ENCODE measurements around the gene KPNA1.
A peak's percentile ranks its signal among the peaks of the same experiment; 100 is the strongest.

KPNA1 gene

DNA sequence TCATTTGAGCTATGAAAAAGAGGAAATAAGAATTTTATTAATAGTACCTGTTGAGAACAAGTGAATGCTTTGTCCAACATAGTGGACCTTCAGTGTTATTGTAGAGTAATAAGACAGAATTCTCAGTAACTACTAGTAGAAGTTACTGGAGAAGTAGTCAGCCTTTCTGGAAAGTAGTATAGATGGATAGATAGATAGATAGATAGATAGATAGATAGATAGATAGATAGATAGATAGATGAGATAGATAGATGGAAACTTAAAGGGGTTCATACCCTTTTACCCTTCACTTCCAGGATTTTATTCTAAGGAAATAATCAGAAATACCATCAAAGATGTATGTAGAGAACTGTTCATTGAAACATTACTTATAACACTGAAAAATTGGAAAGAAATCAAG lies 125.5 kb downstream of the KPNA1 start:
- no peak for DNase-seq (ENCODE audit: low read depth in 4 of 4, low spot score in 1 of 4)

GRCh38 chr3:122387709-122388108 lies 127.0 kb downstream of the KPNA1 start:
- DNase-seq (ENCODE audit: low read depth in 4 of 4, low spot score in 1 of 4): no peak

GRCh38 chr3:122383771-122384697 lies 130.7 kb downstream of the KPNA1 start, which contains the start of gene FAM162A:
Gene FAM162A, plus strand, starts transcription at chr3:122384182. Its CDS starts 84 bp downstream, at chr3:122384266.
- DNase-seq (ENCODE audit: low read depth in 4 of 4, low spot score in 1 of 4): peak; percentile 73 to 89 (median 84)

DNA sequence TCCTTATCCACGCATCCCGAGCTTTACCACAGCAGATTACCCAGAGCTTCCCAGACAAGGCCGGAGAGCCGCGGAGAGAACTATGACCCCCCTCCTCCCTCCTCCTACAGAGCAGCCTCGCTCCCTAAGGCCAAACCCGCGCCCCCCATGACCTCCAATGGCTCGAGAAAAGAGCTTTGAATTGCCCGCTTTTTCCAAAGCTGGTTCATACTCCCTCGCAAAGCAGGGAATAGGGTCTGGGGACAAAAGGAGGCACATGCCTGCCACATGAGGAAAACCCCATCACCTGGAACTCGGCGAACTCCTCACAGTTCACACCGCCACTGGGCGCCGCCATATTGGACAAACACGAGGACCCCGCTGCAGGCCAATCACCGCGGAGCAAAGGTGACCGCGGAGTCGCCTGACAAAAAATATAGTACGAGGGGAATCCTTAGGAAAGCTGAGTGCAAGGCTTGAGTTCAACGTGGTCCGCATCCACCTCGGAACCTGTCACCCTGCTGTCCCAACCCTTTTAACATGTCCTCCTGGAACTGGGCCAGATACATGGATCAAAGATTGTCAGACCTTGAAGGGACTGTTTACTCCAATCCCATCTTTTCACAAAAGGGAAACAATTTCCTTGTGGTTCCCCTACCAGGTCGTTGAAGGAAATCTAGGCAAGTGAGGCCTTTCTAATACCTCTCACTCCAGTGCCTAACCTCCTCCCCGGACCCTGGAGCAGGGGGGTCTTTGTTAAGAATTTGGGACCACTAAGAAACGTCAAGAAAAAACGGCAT lies 131.7 kb downstream of the KPNA1 start, which contains the start of gene MIX23:
MIX23 (minus strand) TSS at position 344 of the 779 bp plus-strand sequence; CDS start at position 337, 7 bp downstream.
- DNase-seq (ENCODE audit: low read depth in 4 of 4, low spot score in 1 of 4): peak; percentile 41 to 79 (median 76)

DNA sequence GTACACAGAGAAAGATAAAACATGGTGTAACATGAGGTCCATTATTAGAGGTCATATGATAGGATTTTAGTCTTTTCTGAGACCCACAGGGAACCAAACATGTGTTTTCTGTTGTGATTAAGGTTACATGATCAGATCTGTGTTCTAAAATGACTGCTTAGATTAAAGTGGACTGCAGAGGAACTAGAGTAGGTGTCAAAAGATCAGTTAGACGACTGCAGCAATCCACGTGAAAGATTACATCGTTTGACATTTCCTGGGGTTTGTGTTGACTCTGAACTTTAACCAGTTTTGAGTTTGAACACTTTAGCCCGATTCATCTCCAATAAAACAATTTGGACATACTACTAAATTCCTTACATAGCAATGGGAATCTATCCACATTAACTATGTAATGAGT lies 136.8 kb downstream of the KPNA1 start:
- DNase-seq (ENCODE audit: low read depth in 4 of 4, low spot score in 1 of 4): no peak

GRCh38 chr3:122374034-122374433 lies 140.7 kb downstream of the KPNA1 start:
- DNase-seq (ENCODE audit: low read depth in 4 of 4, low spot score in 1 of 4): no peak
